Measurements from ENCODE around the gene CLIC2.
"Not testable (repeated sequence)": the region's sequence is repeated elsewhere in the genome, so short reads cannot be mapped to it uniquely, and the experiment has no call there.

CLIC2 gene

DNA sequence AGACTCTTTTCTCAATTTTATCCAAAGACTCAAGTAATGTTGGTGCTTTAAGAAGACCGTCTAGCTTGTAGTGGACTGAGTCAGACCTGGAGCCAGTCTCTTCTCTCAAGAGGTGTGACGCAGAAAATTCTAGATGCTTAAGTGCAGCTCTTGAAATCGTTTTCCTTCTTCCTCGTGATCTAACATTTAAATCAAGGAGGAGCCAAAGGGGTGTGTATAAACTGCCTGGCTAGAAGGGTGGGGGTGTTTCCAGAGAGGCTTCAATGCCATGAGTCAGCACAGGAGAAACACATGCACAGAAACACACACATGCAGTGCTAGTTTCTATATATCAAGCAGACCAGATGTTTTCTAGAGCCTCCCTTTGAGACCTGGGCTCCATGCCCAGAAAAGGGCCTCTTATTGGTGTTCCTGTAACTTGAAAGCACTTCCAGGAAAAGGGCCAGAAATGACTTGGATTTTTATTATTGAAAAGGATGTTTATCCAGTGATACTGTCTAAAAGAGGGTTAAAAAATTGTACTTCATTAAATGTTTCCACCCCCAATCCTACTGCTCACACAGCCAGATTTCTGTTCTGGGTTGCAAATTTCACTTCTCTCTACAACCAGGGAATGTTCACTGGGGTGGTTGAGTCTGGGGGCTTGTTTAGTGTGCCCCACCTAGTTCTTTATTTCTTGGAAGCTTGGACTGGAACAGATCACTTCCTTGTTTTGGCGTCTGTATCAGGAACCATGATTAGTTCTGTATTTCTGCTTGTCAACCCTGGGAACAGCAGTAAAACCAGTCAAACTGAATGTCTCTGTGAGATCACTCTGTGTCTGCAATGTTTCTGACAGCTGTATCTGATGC lies at the start of gene CLIC2:
Gene CLIC2 (minus strand): TSS at position 129 of the 851 bp plus-strand sequence. CDS start 187 bp downstream, outside the sequence.
- no peak for DNase-seq (ENCODE audit: low read depth in 2 of 2)

DNA sequence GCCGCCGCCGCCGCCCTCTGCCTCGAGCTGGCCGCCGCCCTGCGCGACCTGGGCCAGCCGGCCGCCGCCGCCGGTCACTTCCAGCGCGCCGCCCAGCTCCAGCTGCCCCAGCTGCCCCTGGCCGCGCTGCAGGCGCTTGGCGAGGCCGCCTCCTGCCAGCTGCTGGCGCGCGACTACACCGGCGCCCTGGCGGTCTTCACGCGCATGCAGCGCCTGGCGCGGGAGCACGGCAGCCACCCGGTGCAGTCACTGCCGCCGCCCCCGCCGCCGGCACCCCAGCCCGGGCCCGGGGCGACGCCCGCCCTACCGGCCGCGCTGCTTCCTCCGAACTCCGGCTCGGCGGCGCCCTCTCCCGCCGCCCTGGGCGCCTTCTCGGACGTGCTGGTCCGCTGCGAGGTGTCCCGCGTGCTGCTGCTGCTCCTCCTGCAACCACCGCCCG lies 48.1 kb upstream of the CLIC2 start:
- not testable (repeated sequence) for DNase-seq (ENCODE audit: low read depth in 2 of 2)

GRCh38 chrX:155381843-155382528 lies 47.6 kb upstream of the CLIC2 start, which contains the start of gene F8A2:
F8A2 (plus strand) TSS chrX:155382095; CDS start chrX:155382115, 20 bp downstream.
- DNase-seq (ENCODE audit: low read depth in 2 of 2), result not testable (repeated sequence)

DNA sequence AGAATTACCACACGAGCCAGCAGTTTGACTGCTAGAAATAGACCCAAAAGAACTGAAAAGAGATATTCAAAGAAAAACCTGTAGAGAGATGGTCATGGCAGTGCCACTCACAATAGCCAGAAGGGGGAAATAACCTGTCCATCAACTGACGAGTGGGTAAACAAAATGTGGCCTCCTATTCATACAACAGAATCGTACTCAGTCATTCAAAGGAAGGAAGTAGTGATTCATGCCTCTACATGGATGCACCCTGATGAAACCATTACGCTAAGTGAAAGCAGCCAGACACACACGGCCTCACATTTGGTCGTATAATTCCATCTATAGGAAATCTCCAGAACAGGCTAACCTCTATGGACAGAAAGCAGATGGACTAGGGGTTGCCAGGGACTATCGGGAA lies 45.4 kb upstream of the CLIC2 start:
- DNase-seq (ENCODE audit: low read depth in 2 of 2), result not testable (repeated sequence)

GRCh38 chrX:155373777-155374458 lies 39.5 kb upstream of the CLIC2 start:
- not testable (repeated sequence) for DNase-seq (ENCODE audit: low read depth in 2 of 2)

GRCh38 chrX:155363712-155364111 lies 29.3 kb upstream of the CLIC2 start:
- not testable (repeated sequence) for DNase-seq (ENCODE audit: low read depth in 2 of 2)

GRCh38 chrX:155349448-155349847 lies 15.0 kb upstream of the CLIC2 start:
- not testable (repeated sequence) for DNase-seq (ENCODE audit: low read depth in 2 of 2)

- not testable (repeated sequence) for DNase-seq (ENCODE audit: low read depth in 2 of 2)
Measured at GRCh38 chrX:155345689-155346088, 11.3 kb upstream of the CLIC2 start.

- not testable (repeated sequence) for DNase-seq (ENCODE audit: low read depth in 2 of 2)
Measured at GRCh38 chrX:155335337-155335712, 911 bp upstream of the CLIC2 start.

- no peak for DNase-seq (ENCODE audit: low read depth in 2 of 2)
Measured at GRCh38 chrX:155333544-155334100, 792 bp downstream of the CLIC2 start.

DNA sequence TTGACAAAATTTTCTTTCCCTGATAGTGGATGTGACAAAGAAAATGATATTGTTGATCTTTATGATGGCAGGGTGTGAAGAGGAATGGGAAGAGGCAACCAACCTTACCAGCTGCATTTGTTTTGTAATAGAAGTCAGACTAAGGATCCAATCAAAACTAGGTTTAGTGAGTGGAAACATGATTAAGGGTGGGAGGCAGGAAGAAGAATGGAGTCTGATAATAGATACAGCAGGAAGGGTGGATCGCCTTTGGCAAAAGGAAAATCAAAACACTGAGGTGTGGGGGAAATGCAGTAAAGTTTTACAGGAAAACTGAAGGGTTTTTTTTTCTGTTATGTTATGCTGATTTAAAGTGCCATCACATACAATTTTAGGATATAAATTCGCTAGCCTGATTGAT lies 3.4 kb downstream of the CLIC2 start:
- DNase-seq (ENCODE audit: low read depth in 2 of 2), result no peak

GRCh38 chrX:155329293-155329692 lies 5.1 kb downstream of the CLIC2 start:
- DNase-seq (ENCODE audit: low read depth in 2 of 2), result no peak

DNA sequence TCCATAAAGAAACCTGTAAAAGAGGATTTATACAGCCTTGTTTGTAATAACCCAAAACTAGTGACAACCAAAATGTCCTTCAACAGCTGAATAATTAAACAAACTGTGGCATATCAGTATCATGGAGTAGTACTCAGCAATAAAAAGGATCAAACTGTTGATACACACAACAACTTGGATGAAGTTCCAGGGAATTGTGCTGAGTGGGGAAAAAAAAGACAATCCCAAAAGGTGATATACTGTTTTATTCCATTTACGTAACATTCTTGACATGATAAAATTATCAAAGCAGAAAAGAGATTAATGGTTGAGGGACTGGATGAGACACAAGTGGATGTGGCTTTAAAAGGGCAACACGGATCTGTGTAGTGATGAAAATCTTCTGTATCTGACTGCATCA lies 7.8 kb downstream of the CLIC2 start:
- DNase-seq (ENCODE audit: low read depth in 2 of 2), result no peak

- DNase-seq (ENCODE audit: low read depth in 2 of 2), result no peak
Measured at GRCh38 chrX:155314260-155314659, 20.2 kb downstream of the CLIC2 start.

DNA sequence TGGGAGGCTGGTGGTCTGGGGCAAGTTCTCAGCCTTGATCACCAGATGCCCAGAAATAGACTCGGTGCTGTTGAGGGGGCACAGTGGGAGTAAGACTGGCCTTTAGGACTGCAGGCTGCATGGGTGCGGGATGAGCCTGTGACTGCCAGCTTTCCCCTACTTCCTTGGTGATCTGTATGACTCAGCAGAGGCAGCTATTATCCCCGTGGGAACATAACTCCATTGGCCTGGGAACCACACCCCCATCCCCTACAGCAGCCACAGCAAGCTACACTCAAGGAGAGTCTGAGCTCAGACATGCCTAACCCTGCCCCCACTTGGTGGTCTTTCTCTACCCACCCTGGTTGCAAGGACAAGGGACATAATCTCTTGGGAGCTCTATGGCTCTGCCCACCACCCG lies 20.6 kb downstream of the CLIC2 start:
- no peak for DNase-seq (ENCODE audit: low read depth in 2 of 2)

DNA sequence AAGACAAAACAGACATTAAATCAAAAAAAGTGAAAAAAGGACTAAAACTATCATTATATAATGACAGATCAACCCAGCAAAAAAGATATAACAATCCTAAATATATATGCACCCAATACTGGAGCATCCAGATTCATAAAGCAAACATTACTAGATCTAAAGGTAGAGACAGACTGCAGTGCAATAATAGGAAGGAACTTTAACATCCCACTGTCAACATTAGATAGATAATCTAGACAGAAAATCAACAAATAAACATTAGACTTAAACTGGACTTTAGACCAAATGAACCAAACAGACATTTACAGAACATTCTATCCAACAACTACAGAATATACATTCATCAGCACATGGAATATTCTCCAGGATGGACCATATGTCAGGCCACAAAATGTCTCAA lies 40.6 kb downstream of the CLIC2 start:
- DNase-seq (ENCODE audit: low read depth in 2 of 2), result no peak

DNA sequence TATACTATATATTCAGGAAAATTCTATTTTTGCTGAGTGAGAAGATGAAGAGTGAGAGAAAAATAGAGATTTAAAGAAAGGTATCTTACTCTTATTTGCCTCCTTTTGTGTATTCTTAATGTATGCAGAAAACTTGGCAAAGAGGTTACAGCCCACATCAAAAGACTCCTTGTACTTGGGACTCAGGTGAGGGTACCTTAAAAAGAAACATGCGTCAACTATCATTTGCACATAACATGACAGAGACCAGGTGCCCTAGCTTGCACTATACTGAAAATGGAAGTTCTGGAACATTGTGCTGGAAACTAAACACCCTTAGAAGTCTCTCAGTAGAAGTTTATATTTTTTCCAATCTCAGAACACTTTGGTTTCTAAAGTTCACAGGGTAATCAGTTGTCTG lies 54.5 kb downstream of the CLIC2 start:
- DNase-seq (ENCODE audit: low read depth in 2 of 2), result no peak

DNA sequence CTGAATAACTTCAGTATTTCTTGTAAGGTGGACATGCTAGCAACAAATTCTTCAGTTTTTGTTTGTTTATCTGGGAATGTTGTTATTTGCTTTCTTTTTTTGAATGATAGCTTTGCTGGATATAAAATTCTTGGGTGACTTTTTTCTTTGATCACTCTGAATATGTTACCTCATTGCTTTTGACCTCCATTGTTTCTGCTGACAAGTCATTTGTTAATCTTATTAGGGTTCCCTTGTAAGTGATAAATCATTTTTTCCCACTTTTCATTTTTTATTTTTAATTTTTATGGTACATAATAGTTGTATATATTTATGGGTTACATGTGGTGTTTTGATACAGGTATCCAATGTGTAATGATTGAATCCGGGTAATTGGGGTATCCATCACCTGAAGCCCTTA lies 63.4 kb downstream of the CLIC2 start:
- DNase-seq (ENCODE audit: low read depth in 2 of 2), result no peak

- DNase-seq (ENCODE audit: low read depth in 2 of 2), result not testable (repeated sequence)
Measured at GRCh38 chrX:155267995-155268394, 66.4 kb downstream of the CLIC2 start.

GRCh38 chrX:155266439-155266838 lies 68.0 kb downstream of the CLIC2 start:
- DNase-seq (ENCODE audit: low read depth in 2 of 2), result no peak

DNA sequence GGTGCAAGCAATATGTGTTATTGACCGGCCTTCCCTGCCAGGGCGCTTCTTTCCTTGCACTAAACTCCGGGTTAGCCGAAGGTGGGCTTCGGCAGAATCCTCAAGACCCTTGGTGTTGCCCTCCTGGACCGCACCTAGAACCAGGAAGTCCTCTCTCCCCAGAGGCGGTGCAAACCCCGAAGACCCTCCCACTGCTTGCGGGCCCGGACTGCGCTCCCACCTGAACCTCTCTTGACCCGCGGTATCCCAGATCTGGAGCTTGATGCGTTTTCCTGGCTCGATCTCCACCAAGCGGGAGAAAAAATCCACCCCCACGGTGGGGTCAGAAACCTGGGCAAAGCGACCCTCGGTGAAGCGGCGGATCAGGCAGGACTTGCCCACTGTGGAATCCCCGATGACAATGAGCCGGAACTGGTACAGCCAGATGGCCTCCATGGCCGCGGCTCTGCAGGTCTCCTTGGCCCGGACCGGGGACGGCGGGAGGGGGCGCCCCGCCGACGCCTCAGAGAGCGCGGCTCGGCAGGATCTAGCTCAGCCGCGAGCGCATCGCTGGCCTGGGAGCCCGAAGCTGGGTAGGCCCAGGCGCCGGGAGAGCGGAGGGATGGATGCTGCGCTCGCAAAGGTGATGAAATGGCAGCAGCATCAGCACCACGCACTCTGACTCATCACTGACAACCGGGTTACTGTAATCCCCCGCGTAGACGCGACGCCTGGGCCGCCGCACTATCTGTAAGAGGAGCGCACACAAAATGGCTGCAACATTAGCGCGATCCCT lies 70.4 kb downstream of the CLIC2 start, which contains the start of gene RAB39B:
Gene RAB39B (minus strand): TSS at position 638 of the 775 bp plus-strand sequence. CDS start 203 bp downstream, at position 435.
- DNase-seq (ENCODE audit: low read depth in 2 of 2), result peak; percentile 30 to 40
